Activated T-helper 1 cell treated with anti-CD3 and anti-CD28 coated beads, Interleukin-12 subunit alpha, Interleukin-12 subunit beta, Interleukin-2, Interleukin-4 antibody, amounts not matched to agents 30 ng/mL and 10 ng/mL and 1 ng/mL, durations not matched to agents 14 hours and 24 hours and 36 hours (primary cell): ENCODE data around the gene ERF. TPM values are rescaled to one million over a fixed set of nuclear protein-coding genes. Genes with fewer than 3 reads are reported as not detected.
A peak's percentile ranks its signal among the peaks of the same experiment; 100 is the strongest.

Experiments used
- DNase-seq: peaks from one replicate; pipeline ENCODE4 v3.0.0; 2021; ENCODE audit warnings: low spot score
- H3K27ac Mint-ChIP-seq: one replicate; pipeline ENCODE4 v1.8.0; 2021; ENCODE audit warnings: mild to moderate bottlenecking, mixed read lengths
- H3K27me3 Mint-ChIP-seq: one replicate; pipeline ENCODE4 v1.8.0; 2022; ENCODE audit warnings: mild to moderate bottlenecking, moderate library complexity, mixed read lengths; ENCODE audit not compliant: insufficient read depth
- H3K36me3 Mint-ChIP-seq: one replicate; pipeline ENCODE4 v1.8.0; 2021; ENCODE audit warnings: low read depth, mixed read lengths
- H3K4me1 Mint-ChIP-seq: one replicate; pipeline ENCODE4 v1.8.0; 2021; ENCODE audit warnings: low read depth, mixed read lengths
- H3K4me3 Mint-ChIP-seq: one replicate; pipeline ENCODE4 v1.8.0; 2021; ENCODE audit warnings: mild to moderate bottlenecking, moderate library complexity, mixed read lengths
- H3K9me3 Mint-ChIP-seq: one replicate; pipeline ENCODE4 v1.8.0; 2021; ENCODE audit warnings: mixed read lengths
- intact Hi-C: fragments of 100-400 bp; cut with micrococcal nuclease; formaldehyde crosslinking; loops from one replicate; pipeline ENCODE4 v1.15.1; 2024
- total RNA-seq: library from RNA; stranded (reverse); gene quantifications from 2 replicates; pipeline ENCODE4 v1.2.3, GENCODE V29; 2022

The ERF gene
- total RNA-seq, 1 donor from 2014 or later, result 71.9 TPM

GRCh38 chr19:42232435-42232834, 22.5 kb downstream of the ERF start:
- Mint-ChIP-seq H3K9me3 (no peaks in the 10 kb centered on the region), H3K4me3 (no peak overlapping the region), H3K36me3 (peaks cover 49% of the 10 kb centered on the region), H3K27ac (no peak overlapping the region), H3K27me3 (no peaks in the 10 kb centered on the region), H3K4me1 (peaks cover 7% of the 10 kb centered on the region)
- intact Hi-C loops, result no loop called here
- DNase-seq, result no peak

GRCh38 chr19:42230571-42230970, 24.4 kb downstream of the ERF start:
- Mint-ChIP-seq H3K4me3 (no peak overlapping the region), H3K9me3 (no peaks in the 10 kb centered on the region), H3K27ac (no peak overlapping the region), H3K27me3 (no peaks in the 10 kb centered on the region), H3K36me3 (peaks cover 50% of the 10 kb centered on the region), H3K4me1 (peaks cover 15% of the 10 kb centered on the region)
- intact Hi-C loops, result no loop called here
- DNase-seq, result no peak

GRCh38 chr19:42229855-42230351, 25.0 kb downstream of the ERF start:
- intact Hi-C loops, result no loop called here
- no peaks in the 10 kb centered on the region for H3K27me3 Mint-ChIP-seq
- DNase-seq, result no peak
- H3K4me3 Mint-ChIP-seq, result no peak overlapping the region
- peaks cover 46% of the 10 kb centered on the region for H3K36me3 Mint-ChIP-seq
- peaks cover 15% of the 10 kb centered on the region for H3K4me1 Mint-ChIP-seq
- no peaks in the 10 kb centered on the region for H3K9me3 Mint-ChIP-seq
- H3K27ac Mint-ChIP-seq, result no peak overlapping the region

DNA sequence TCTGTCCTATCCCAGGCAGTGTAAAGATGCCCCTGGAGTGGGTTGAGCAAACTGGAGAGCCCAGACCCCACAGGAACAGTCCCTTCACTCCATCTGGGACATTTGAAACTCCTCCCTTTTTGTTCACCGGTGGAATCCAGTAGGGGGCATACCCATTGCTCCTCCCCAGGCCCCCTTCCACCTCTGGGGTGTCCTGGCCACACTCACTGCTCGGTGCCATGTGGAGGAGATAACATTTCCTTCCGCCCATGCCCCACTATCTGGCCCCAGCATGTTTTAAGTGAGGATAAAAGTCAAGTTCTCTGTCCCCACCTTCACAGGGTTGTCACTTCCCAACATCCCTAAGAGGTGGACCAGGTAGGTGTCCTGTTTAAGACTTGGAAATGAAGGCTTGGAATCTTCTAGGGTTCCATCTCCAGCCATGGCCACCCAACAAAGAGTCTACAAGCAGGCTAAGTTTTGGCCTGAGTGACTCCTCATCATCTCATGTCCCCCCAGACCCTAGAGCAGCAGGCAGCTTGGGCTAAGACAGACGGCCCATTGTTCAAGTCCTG, 25.6 kb downstream of the ERF start:
- Mint-ChIP-seq H3K36me3 (peaks cover 48% of the 10 kb centered on the region), H3K27ac (no peak overlapping the region), H3K27me3 (no peaks in the 10 kb centered on the region), H3K4me3 (no peak overlapping the region), H3K4me1 (peaks cover 15% of the 10 kb centered on the region), H3K9me3 (no peaks in the 10 kb centered on the region)
- intact Hi-C loops, result no loop called here
- DNase-seq, result no peak

GRCh38 chr19:42228641-42229040, 26.3 kb downstream of the ERF start:
- no peak overlapping the region for H3K4me3 Mint-ChIP-seq
- H3K36me3 Mint-ChIP-seq, result peaks cover 48% of the 10 kb centered on the region
- intact Hi-C loops, result no loop called here
- peaks cover 13% of the 10 kb centered on the region for H3K4me1 Mint-ChIP-seq
- peak overlapping the region; percentile 11 for H3K27ac Mint-ChIP-seq
- DNase-seq, result no peak
- H3K9me3 Mint-ChIP-seq, result no peaks in the 10 kb centered on the region
- no peaks in the 10 kb centered on the region for H3K27me3 Mint-ChIP-seq

GRCh38 chr19:42226886-42227285, 28.0 kb downstream of the ERF start:
- intact Hi-C loops, result no loop called here
- DNase-seq, result no peak
- Mint-ChIP-seq H3K27me3 (no peaks in the 10 kb centered on the region), H3K4me1 (peaks cover 17% of the 10 kb centered on the region), H3K27ac (no peak overlapping the region), H3K36me3 (peaks cover 45% of the 10 kb centered on the region), H3K4me3 (no peak overlapping the region), H3K9me3 (no peaks in the 10 kb centered on the region)

DNA sequence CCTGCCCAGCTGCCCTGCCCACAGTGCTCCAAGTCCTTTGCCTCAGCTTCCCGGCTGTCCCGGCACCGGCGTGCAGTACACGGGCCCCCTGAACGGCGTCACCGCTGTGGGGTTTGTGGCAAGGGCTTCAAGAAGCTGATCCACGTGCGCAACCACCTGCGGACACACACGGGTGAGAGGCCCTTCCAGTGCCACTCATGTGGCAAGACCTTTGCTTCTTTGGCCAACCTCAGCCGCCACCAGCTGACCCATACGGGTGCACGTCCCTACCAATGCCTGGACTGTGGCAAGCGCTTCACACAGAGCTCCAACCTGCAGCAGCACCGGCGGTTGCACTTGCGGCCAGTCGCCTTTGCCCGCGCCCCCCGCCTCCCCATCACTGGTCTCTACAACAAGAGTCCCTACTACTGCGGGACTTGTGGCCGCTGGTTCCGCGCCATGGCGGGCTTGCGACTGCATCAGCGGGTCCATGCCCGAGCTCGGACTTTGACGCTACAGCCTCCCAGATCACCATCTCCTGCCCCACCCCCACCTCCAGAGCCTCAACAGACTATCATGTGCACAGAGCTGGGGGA, 29.1 kb downstream of the ERF start:
- Mint-ChIP-seq H3K9me3 (no peaks in the 10 kb centered on the region), H3K36me3 (peaks cover 41% of the 10 kb centered on the region), H3K27me3 (no peaks in the 10 kb centered on the region), H3K27ac (no peak overlapping the region), H3K4me1 (peaks cover 20% of the 10 kb centered on the region), H3K4me3 (no peak overlapping the region)
- intact Hi-C loops, result no loop called here
- DNase-seq, result no peak

DNA sequence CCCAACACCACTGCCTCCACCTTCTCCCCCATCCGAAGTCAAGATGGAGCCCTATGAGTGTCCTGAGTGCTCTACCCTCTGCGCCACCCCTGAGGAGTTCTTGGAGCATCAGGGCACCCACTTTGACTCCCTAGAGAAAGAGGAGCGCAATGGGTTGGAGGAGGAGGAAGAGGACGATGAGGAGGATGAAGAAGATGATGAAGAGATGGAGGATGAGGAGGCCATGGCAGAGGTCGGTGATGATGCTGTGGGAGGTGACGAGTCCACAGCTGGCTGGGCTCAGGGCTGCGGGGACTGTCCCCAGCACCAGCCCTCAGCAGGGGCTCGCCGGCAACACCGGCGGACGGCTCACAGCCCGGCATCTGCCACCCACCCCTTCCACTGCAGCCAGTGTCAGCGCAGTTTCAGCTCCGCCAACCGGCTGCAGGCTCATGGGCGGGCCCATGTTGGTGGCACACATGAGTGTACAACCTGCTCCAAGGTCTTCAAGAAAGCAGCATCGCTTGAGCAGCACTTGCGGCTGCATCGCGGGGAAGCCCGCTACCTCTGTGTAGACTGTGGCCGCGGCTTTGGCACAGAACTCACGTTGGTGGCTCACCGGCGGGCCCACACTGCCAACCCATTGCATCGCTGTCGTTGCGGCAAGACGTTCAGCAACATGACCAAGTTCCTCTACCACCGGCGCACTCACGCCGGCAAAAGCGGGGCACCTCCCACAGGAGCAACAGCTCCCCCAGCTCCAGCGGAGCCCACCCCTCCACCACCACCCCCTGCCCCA, 29.8 kb downstream of the ERF start:
- Mint-ChIP-seq H3K27me3 (no peaks in the 10 kb centered on the region), H3K36me3 (peaks cover 45% of the 10 kb centered on the region), H3K4me1 (peaks cover 24% of the 10 kb centered on the region), H3K9me3 (no peaks in the 10 kb centered on the region), H3K4me3 (no peak overlapping the region), H3K27ac (no peak overlapping the region)
- intact Hi-C loops, result no loop called here
- DNase-seq, result no peak

GRCh38 chr19:42220751-42221097, 34.2 kb downstream of the ERF start:
- H3K9me3 Mint-ChIP-seq, result no peaks in the 10 kb centered on the region
- peaks cover 2% of the 10 kb centered on the region for H3K27me3 Mint-ChIP-seq
- intact Hi-C loops, result loop anchor here (1.0 kb wide), 4 partner anchors 22 to 112 kb away; partner anchors contain the start of genes GSK3A and MEGF8
- peaks cover 46% of the 10 kb centered on the region for H3K4me1 Mint-ChIP-seq
- peak overlapping the region; percentile 94 for H3K27ac Mint-ChIP-seq
- DNase-seq, result no peak
- peaks cover 25% of the 10 kb centered on the region for H3K36me3 Mint-ChIP-seq
- peak overlapping the region; percentile 99 for H3K4me3 Mint-ChIP-seq

- intact Hi-C loops, result loop anchor here (1.0 kb wide), 4 partner anchors 22 to 112 kb away; partner anchors contain the start of genes GSK3A and MEGF8
- Mint-ChIP-seq H3K4me3 (peak within 1 kb of the TSS; percentile 99), H3K4me1 (peaks cover 52% of the 10 kb centered on the region), H3K36me3 (peaks cover 25% of the 10 kb centered on the region), H3K27me3 (peaks cover 2% of the 10 kb centered on the region), H3K9me3 (no peaks in the 10 kb centered on the region), H3K27ac (peak within 1 kb of the TSS; percentile 94)
- peak; percentile 99 for DNase-seq
These were observed 34.8 kb downstream of the ERF start, which contains the start of gene ZNF526 for GRCh38 chr19:42219812-42220750. TSS of gene ZNF526 (plus strand) at chr19:42220312. CDS start at chr19:42224404, 4,092 bp downstream.

DNA sequence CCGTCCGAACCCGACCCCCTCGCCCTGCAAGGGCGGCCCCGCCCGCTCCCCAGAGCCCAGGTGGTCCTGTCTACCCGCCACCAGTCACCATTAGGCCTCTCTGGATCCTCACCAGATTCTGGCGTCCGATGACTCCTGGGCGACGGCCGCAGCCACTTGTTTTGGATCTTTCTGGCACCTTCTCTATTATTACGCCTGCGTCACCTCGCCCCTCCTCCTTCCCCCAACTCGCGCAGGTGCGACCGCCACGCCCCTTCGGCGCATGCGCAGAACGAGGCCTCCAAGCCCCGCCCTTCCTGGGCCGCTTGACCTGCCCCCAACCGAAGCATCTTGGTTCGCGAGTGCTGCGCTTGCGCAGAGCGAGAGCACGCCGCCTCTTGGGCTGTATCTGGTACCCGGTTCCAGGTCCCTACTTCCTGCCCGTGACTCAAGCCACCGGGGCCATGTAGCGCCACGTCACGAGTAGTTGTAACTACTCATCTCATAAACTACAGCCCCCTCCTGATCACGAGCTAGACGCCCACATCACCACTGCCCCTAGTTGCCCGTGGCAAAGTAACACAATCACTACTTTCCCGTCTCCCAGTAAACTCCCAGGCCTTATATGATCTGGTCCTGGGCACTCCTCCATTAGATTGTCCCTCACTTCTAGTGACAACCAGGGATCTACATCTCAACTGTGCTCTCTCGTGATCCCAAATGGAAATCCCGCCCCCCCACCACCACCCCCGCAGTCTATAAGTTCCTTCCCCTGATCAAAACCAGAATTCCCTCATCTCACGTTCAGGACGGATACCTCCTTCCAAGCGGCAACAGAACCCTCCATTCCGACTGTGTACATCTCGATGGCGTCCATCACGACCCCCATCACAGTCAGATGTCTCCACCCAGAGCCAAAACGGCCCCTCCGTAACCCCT, 37.1 kb downstream of the ERF start, which contains the start of gene DEDD2:
DEDD2 (minus strand) TSS at position 158 of the 918 bp plus-strand sequence. CDS start 670 bp downstream, outside the sequence.
- Mint-ChIP-seq H3K36me3 (peaks cover 32% of the 10 kb centered on the region), H3K4me3 (peak within 1 kb of the TSS; percentile 99), H3K27me3 (peaks cover 2% of the 10 kb centered on the region), H3K27ac (peak within 1 kb of the TSS; percentile 94), H3K4me1 (peaks cover 68% of the 10 kb centered on the region), H3K9me3 (no peaks in the 10 kb centered on the region)
- peak; percentile 100 for DNase-seq
- intact Hi-C loops, result loop anchor here (1.0 to 2.0 kb wide), 10 partner anchors 16 to 141 kb away; partner anchors contain the start of genes ERF, PAFAH1B3, POU2F2 and PRR19
